Osteoblast (primary cell): Measurements from ENCODE around the gene H2BK1. TPM values are rescaled to one million over a fixed set of nuclear protein-coding genes. Genes with fewer than 3 reads are reported as not detected.
A peak's percentile ranks its signal among the peaks of the same experiment; 100 is the strongest.

ENCODE experiments used
- DNase-seq: peaks from one replicate; pipeline ENCODE4 v3.0.0; 2011; ENCODE audit warnings: low spot score, mixed read lengths; ENCODE audit not compliant: insufficient read length; ENCODE audit errors: missing footprints
- H2AFZ ChIP-seq: 2 replicates; pipeline ENCODE4 v1.6.0; 2011; ENCODE audit warnings: mild to moderate bottlenecking, low read length
- H3K27ac ChIP-seq: 2 replicates; pipeline ENCODE4 v1.5.1; 2011; ENCODE audit warnings: mild to moderate bottlenecking, low read depth, low read length, moderate library complexity
- H3K27me3 ChIP-seq: 2 replicates; pipeline ENCODE4 v1.6.0; 2012; ENCODE audit warnings: mild to moderate bottlenecking, control low read depth, inconsistent platforms, low read length, moderate library complexity; ENCODE audit not compliant: insufficient read depth
- H3K36me3 ChIP-seq: 2 replicates; pipeline ENCODE4 v1.5.1; 2011; ENCODE audit warnings: mild to moderate bottlenecking, low read length, control low read depth, moderate library complexity; ENCODE audit not compliant: insufficient read depth
- H3K4me1 ChIP-seq: 2 replicates; pipeline ENCODE4 v1.5.1; 2011; ENCODE audit warnings: mild to moderate bottlenecking, low read length, control low read depth, moderate library complexity; ENCODE audit not compliant: insufficient read depth
- H3K4me2 ChIP-seq: 2 replicates; pipeline ENCODE4 v1.6.0; 2011; ENCODE audit warnings: mild to moderate bottlenecking, low read length; ENCODE audit not compliant: insufficient read depth
- H3K4me3 ChIP-seq: fragments of 200-600 bp; sonication (generic); 3 replicates; pipeline ENCODE4 v1.5.1; 2012; ENCODE audit warnings: mild to moderate bottlenecking, low read length, inconsistent platforms; ENCODE audit not compliant: insufficient read depth
- H3K79me2 ChIP-seq: 2 replicates; pipeline ENCODE4 v1.6.0; 2012; ENCODE audit warnings: mild to moderate bottlenecking, low read length, control low read depth, inconsistent platforms; ENCODE audit not compliant: insufficient read depth
- H3K9me3 ChIP-seq: 2 replicates; pipeline ENCODE4 v1.5.1; 2011; ENCODE audit warnings: low read depth, low read length, control low read depth
- H4K20me1 ChIP-seq: 2 replicates; pipeline ENCODE4 v1.6.0; 2012; ENCODE audit warnings: mild to moderate bottlenecking, low read length, control low read depth; ENCODE audit not compliant: insufficient read depth
- total RNA-seq: library from RNA; depleted of rRNA; stranded (reverse); fragments of >200 nt; gene quantifications from 2 replicates; pipeline ENCODE4 v1.2.3, GENCODE V29; 2012
- TF ChIP-seq, protein P1 (sequence below): IDR thresholded peaks from 2 replicates; pipeline ENCODE4 v1.5.1; 2011; ENCODE audit warnings: mild to moderate bottlenecking, low read depth, low read length, moderate library complexity; ENCODE audit errors: extremely low read depth

The H2BK1 gene
- total RNA-seq, 1 donor: not detected

GRCh38 chr7:151249732-151250072 lies 39.4 kb upstream of the H2BK1 start:
- no peaks in the 10 kb centered on the region for H3K9me3 ChIP-seq
- TF ChIP-seq, protein P1, sequence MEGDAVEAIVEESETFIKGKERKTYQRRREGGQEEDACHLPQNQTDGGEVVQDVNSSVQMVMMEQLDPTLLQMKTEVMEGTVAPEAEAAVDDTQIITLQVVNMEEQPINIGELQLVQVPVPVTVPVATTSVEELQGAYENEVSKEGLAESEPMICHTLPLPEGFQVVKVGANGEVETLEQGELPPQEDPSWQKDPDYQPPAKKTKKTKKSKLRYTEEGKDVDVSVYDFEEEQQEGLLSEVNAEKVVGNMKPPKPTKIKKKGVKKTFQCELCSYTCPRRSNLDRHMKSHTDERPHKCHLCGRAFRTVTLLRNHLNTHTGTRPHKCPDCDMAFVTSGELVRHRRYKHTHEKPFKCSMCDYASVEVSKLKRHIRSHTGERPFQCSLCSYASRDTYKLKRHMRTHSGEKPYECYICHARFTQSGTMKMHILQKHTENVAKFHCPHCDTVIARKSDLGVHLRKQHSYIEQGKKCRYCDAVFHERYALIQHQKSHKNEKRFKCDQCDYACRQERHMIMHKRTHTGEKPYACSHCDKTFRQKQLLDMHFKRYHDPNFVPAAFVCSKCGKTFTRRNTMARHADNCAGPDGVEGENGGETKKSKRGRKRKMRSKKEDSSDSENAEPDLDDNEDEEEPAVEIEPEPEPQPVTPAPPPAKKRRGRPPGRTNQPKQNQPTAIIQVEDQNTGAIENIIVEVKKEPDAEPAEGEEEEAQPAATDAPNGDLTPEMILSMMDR: no peak
- H3K36me3 ChIP-seq: no peaks in the 10 kb centered on the region
- peaks cover 50% of the 10 kb centered on the region for H3K4me1 ChIP-seq
- peak overlapping the region; percentile 85 for H3K4me2 ChIP-seq
- H3K79me2 ChIP-seq: peaks cover 10% of the 10 kb centered on the region
- DNase-seq: peak; percentile 98
- H4K20me1 ChIP-seq: peaks cover 11% of the 10 kb centered on the region
- H3K27ac ChIP-seq: peak overlapping the region; percentile 72
- peak overlapping the region; percentile 87 for H3K4me3 ChIP-seq
- no peak overlapping the region for H2AFZ ChIP-seq
- H3K27me3 ChIP-seq: no peaks in the 10 kb centered on the region

GRCh38 chr7:151249034-151249731 lies 38.9 kb upstream of the H2BK1 start:
- Histone ChIP-seq H3K4me2 (peak overlapping the region; percentile 85), H3K27me3 (no peaks in the 10 kb centered on the region), H3K27ac (peak overlapping the region; percentile 72), H2AFZ (peak overlapping the region; percentile 84), H3K9me3 (no peaks in the 10 kb centered on the region), H3K4me1 (peaks cover 53% of the 10 kb centered on the region), H3K36me3 (no peaks in the 10 kb centered on the region), H3K4me3 (peak overlapping the region; percentile 87), H3K79me2 (peaks cover 10% of the 10 kb centered on the region), H4K20me1 (peaks cover 16% of the 10 kb centered on the region)
- TF ChIP-seq, protein P1: no peak
- DNase-seq: peak; percentile 99

DNA sequence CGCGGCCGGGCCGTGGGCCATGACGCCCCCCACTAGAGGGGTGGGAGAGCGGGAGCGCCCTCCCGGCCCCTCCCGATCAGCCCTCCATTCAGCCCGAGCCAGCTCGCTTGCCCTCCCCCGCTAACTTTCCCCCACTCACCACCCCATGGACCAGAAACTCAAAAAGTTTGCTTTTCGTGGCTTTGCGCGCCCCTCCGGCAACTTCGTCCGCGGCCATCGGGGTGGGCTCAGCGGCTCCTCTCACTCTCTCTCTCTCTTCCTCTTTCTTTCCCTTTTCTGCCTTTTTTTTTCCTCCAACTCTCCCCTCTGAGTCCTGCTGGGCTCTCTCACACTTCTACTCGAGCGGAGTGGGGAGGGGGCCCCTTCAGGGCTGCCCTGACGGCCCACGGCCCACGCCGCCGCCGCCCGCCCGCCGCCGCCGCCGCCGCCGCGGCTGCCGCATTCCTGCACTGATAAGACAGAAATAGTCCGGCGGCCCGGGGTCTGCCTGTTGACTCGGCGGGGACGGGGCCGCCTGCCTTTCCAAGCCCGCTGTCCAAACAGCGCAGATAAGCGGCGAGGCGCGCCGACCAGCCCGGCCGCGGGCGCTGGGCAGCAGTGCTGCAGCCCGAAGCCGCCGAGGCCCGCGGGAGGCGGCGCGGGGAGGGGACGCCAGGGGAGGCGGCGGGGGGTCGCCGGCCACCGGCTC lies 38.2 kb upstream of the H2BK1 start, which contains the start of gene SMARCD3:
TSS of gene SMARCD3 (minus strand) at position 349 of the 688 bp plus-strand sequence. CDS start at position 217, 132 bp downstream.
- DNase-seq: peak; percentile 97
- Histone ChIP-seq H3K36me3 (no peaks in the 10 kb centered on the region), H3K27me3 (no peaks in the 10 kb centered on the region), H3K4me1 (peaks cover 53% of the 10 kb centered on the region), H4K20me1 (peaks cover 21% of the 10 kb centered on the region), H3K27ac (peak within 1 kb of the TSS; percentile 72), H3K4me3 (peak within 1 kb of the TSS; percentile 87), H3K9me3 (no peaks in the 10 kb centered on the region), H2AFZ (peak within 1 kb of the TSS; percentile 86), H3K79me2 (peaks cover 10% of the 10 kb centered on the region), H3K4me2 (peak within 1 kb of the TSS; percentile 85)
- TF ChIP-seq, protein P1: no peak
